MM.1S (cell line): ENCODE results near the gene ADGRD1.

ENCODE experiments used
- EZH2phosphoT487 ChIP-seq: fragments of 300-600 bp; sonication (generic); IDR thresholded peaks from 2 replicates; pipeline ENCODE4 v1.6.1; 2018; ENCODE audit warnings: antibody characterized with exemption, low read length
- TF ChIP-seq, protein P1 (sequence below): fragments of 300-600 bp; sonication (generic); IDR thresholded peaks from 2 replicates; pipeline ENCODE4 v1.5.1; 2016; ENCODE audit warnings: antibody characterized with exemption, low read length, mixed read lengths

DNA sequence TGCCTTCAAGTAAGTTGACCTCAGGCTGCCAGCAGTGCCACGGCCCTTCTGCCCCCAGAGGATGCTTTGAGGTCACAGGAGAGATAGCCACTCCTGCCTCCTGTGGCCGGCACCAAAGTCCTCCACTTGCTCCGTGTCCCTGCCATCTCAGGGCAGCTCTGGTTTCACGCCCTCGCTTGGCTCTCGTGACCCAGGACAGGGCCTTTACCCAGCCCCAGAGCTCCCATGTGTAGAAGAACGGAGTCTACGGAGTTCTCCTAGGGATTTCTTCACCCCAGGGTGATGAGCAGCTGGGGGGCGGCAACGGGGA lies 178.1 kb downstream of the ADGRD1 start:
- TF ChIP-seq, protein P1, sequence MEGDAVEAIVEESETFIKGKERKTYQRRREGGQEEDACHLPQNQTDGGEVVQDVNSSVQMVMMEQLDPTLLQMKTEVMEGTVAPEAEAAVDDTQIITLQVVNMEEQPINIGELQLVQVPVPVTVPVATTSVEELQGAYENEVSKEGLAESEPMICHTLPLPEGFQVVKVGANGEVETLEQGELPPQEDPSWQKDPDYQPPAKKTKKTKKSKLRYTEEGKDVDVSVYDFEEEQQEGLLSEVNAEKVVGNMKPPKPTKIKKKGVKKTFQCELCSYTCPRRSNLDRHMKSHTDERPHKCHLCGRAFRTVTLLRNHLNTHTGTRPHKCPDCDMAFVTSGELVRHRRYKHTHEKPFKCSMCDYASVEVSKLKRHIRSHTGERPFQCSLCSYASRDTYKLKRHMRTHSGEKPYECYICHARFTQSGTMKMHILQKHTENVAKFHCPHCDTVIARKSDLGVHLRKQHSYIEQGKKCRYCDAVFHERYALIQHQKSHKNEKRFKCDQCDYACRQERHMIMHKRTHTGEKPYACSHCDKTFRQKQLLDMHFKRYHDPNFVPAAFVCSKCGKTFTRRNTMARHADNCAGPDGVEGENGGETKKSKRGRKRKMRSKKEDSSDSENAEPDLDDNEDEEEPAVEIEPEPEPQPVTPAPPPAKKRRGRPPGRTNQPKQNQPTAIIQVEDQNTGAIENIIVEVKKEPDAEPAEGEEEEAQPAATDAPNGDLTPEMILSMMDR = no peak
- no peak for TF ChIP-seq EZH2phosphoT487
